ENCODE measurements around the gene ZNF644. TPM values are rescaled to one million over a fixed set of nuclear protein-coding genes. Genes with fewer than 3 reads are reported as not detected.

Gene ZNF644
- total RNA-seq, 1 donor from 2014 or later, result 77.9 TPM

GRCh38 chr1:91018006-91018405 is 3.8 kb downstream of the ZNF644 start:
- no peak for TF ChIP-seq CTCF (IDR thresholded peaks at IDR 0.05; ENCODE audit: unreplicated experiment)
- peak overlapping the region; percentile 65 for H3K27ac Mint-ChIP-seq
- H3K9me3 Mint-ChIP-seq, result no peaks in the 10 kb centered on the region
- no peaks in the 10 kb centered on the region for H3K27me3 Mint-ChIP-seq (ENCODE audit: low read depth)
- peaks cover 46% of the 10 kb centered on the region for H3K4me1 Mint-ChIP-seq
- peaks cover 6% of the 10 kb centered on the region for H3K36me3 Mint-ChIP-seq
- H3K4me3 Mint-ChIP-seq, result no peak overlapping the region
- no peak for DNase-seq (ENCODE audit: low spot score in 2 of 2, unreplicated experiment in 2 of 2)

- DNase-seq (ENCODE audit: low spot score in 2 of 2, unreplicated experiment in 2 of 2), result no peak
- H3K27ac Mint-ChIP-seq, result peak overlapping the region; percentile 86
- peaks cover 40% of the 10 kb centered on the region for H3K4me1 Mint-ChIP-seq
- no peak for TF ChIP-seq CTCF (IDR thresholded peaks at IDR 0.05; ENCODE audit: unreplicated experiment)
- H3K27me3 Mint-ChIP-seq (ENCODE audit: low read depth), result no peaks in the 10 kb centered on the region
- H3K4me3 Mint-ChIP-seq, result no peak overlapping the region
- peaks cover 6% of the 10 kb centered on the region for H3K36me3 Mint-ChIP-seq
- no peaks in the 10 kb centered on the region for H3K9me3 Mint-ChIP-seq
Measured at GRCh38 chr1:91015794-91016550, 5.9 kb downstream of the ZNF644 start.

GRCh38 chr1:91015358-91015780 is 6.5 kb downstream of the ZNF644 start:
- Mint-ChIP-seq H3K27ac (peak overlapping the region; percentile 86), H3K36me3 (peaks cover 6% of the 10 kb centered on the region), H3K27me3 (ENCODE audit: low read depth) (no peaks in the 10 kb centered on the region), H3K9me3 (no peaks in the 10 kb centered on the region), H3K4me1 (peaks cover 36% of the 10 kb centered on the region), H3K4me3 (no peak overlapping the region)
- DNase-seq (ENCODE audit: low spot score in 2 of 2, unreplicated experiment in 2 of 2), result no peak
- no peak for TF ChIP-seq CTCF (IDR thresholded peaks at IDR 0.05; ENCODE audit: unreplicated experiment)

- Mint-ChIP-seq H3K9me3 (no peaks in the 10 kb centered on the region), H3K36me3 (peaks cover 8% of the 10 kb centered on the region), H3K27ac (no peak overlapping the region), H3K4me3 (no peak overlapping the region), H3K4me1 (peaks cover 31% of the 10 kb centered on the region), H3K27me3 (ENCODE audit: low read depth) (no peaks in the 10 kb centered on the region)
- no peak for TF ChIP-seq CTCF (IDR thresholded peaks at IDR 0.05; ENCODE audit: unreplicated experiment)
- DNase-seq (ENCODE audit: low spot score in 2 of 2, unreplicated experiment in 2 of 2), result no peak
Measured at GRCh38 chr1:91014475-91014874, 7.4 kb downstream of the ZNF644 start.

- H3K27ac Mint-ChIP-seq, result no peak overlapping the region
- DNase-seq (ENCODE audit: low spot score in 2 of 2, unreplicated experiment in 2 of 2), result no peak
- TF ChIP-seq CTCF (IDR thresholded peaks at IDR 0.05; ENCODE audit: unreplicated experiment), result no peak
- H3K36me3 Mint-ChIP-seq, result peaks cover 8% of the 10 kb centered on the region
- H3K4me1 Mint-ChIP-seq, result peaks cover 21% of the 10 kb centered on the region
- H3K27me3 Mint-ChIP-seq (ENCODE audit: low read depth), result no peaks in the 10 kb centered on the region
- no peak overlapping the region for H3K4me3 Mint-ChIP-seq
- no peaks in the 10 kb centered on the region for H3K9me3 Mint-ChIP-seq
Measured at GRCh38 chr1:91013302-91013701, 8.5 kb downstream of the ZNF644 start.

Data from mesothelial cell of epicardium (in vitro differentiated cells).